Activated CD4-positive, alpha-beta T cell treated with anti-CD3 and anti-CD28 coated beads, Interleukin-2, amount 50 U/mL, for 16 hours (primary cell): ENCODE results near the gene INHBE.
"Not testable (repeated sequence)": the region's sequence is repeated elsewhere in the genome, so short reads cannot be mapped to it uniquely, and the experiment has no call there.

Source experiments
- DNase-seq: peaks from one replicate; pipeline ENCODE4 v3.0.0-alpha.2; 2020

Gene INHBE, protein sequence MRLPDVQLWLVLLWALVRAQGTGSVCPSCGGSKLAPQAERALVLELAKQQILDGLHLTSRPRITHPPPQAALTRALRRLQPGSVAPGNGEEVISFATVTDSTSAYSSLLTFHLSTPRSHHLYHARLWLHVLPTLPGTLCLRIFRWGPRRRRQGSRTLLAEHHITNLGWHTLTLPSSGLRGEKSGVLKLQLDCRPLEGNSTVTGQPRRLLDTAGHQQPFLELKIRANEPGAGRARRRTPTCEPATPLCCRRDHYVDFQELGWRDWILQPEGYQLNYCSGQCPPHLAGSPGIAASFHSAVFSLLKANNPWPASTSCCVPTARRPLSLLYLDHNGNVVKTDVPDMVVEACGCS

GRCh38 chr12:57454566-57455373 lies at the start of gene INHBE:
TSS of gene INHBE (plus strand) at chr12:57455307. CDS start at chr12:57455537, 230 bp downstream.
- no peak for DNase-seq

DNA sequence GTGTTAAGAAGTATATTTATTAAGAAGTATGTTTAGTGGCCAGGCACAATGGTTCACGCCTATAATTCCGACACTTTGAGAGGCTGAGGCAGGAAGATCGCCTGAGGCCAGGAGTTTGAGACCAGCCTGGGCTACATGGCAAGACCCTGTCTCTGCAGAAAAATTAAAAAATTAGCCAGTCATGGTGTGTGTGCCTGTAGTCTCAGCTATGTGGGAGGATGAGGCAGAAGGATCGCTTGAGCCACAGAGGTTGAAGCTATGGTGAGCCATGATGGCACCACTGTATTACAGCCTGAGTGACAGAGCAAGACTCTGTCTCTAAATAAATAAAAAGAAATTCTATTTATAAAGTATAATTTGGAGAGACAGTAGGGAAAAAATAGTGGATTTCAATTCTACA lies 44.6 kb upstream of the INHBE start:
- no peak for DNase-seq

DNA sequence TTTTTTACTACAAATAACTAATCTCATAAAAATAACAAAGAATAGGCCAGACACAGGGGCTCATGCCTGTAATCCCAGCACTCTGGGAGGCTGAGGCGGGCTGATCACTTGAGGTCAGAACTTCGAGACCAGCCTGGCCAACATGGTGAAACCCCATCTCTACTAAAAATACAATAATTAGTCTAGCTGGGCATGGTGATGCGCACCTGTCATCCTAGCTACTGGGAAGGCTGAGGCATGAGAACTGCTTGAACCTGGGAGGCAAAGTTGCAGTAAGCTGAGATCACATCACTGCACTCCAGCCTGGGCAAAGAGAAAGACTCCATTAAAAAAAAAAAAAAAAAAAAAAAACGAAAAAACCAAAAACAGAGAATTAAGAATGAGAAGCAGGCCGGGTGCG lies 40.9 kb upstream of the INHBE start:
- not testable (repeated sequence) for DNase-seq

DNA sequence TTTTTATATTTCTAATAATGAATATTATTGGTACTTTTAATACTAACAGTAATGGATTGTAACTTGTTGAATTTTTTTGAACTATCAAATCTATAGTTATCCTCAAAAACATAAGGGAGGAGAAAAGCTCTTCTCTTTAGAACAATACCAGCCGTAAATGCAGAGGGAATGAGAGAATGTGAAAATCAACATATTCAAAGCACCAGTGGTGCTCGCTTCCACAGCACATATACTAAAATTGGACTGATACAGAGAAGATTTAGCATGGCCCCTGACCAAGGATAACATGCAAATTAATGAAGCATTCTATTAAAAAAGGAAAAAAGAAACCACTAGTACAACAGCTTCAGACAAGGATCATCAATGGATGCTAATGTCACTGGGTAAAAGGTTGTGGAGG lies 40.0 kb upstream of the INHBE start:
- no peak for DNase-seq

- DNase-seq, result no peak
Measured at GRCh38 chr12:57416039-57416996, 38.8 kb upstream of the INHBE start.

GRCh38 chr12:57418255-57418654 lies 36.9 kb upstream of the INHBE start:
- DNase-seq, result no peak

- DNase-seq, result no peak
Measured at GRCh38 chr12:57419495-57419894, 35.6 kb upstream of the INHBE start.

DNA sequence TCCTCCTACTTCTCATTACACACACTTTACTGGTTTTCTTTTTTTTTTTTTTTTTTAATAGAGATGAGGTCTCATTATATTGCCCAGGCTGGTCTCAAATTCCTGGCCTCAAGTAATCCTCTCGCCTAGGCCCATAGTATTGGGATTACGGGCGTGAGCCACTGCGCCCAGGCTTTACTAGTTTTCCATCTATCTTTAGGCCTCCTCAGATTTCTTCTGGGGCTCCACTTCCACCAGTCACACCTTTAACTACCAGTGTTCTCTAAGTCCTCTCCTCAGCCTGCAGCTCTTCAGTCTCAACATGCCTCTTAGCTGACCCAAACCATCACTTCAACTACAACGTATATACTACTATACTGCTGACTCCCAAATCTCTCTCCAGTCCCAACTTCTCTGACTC lies 34.6 kb upstream of the INHBE start:
- DNase-seq, result no peak

- not testable (repeated sequence) for DNase-seq
Measured at GRCh38 chr12:57426948-57427347, 28.2 kb upstream of the INHBE start.

- DNase-seq, result no peak
Measured at GRCh38 chr12:57428965-57429364, 26.1 kb upstream of the INHBE start.

DNA sequence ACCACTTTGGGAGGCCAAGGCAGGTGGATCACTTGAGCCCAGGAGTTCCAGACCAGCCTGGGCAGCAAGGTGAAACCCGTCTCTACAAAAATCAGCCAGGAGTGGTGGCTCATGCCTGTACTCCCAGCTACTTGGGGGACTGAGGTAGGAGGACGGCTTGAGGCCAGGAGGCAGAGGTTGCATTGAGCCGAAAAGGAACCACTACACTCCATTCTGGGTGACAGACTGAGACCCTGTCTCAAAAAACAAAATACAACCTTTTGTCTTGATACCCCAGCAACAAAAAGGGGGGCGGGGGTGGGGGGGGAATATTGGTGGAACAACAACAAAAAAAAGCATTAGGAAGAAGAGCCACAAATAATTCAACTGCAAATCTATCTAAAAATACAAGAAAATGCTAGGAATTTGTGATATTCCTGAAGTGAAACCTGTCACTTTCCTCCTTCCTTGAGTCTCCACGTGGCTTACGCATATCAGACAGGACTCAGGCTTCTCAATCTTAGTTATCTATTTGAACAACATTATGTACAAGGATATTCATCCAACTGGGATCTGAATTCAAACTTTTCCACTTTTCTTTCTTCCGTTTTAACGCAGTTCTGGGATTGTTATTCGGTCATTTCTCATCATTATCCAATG lies 25.5 kb upstream of the INHBE start:
- no peak for DNase-seq

- DNase-seq, result no peak
Measured at GRCh38 chr12:57430112-57430930, 24.8 kb upstream of the INHBE start.

DNA sequence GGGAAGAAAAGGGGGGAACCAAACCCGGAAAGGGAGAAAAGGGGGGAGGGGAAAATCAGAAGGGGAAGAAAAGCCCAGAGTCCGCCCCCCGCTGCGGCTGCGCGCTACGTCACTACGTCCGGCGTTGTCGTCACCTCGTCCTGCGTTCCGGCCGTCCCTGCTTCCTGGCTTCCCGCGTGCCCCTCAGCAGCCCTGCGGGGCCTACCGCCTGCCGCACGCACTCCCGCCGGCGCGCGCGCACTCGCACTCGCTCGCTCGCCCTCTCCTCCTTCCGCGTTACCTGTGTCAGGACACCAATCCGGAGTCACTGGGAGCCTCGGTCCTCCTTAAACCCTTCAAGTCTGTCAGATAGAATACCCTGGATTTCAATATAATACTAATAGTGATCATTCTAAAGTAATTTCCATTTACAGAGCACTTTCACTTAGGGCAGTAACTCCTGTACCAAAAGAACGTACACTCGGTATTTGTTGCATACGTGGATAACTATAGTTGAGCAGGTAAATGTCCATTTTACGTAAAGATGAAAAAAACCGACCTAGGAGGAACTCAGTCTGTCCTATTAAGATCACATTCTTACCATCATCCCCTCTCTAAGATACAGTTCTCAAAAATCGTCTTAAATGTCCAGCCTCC lies 24.1 kb upstream of the INHBE start, which contains the start of gene R3HDM2:
TSS of gene R3HDM2 (minus strand) at position 113 of the 636 bp plus-strand sequence. CDS start 120,615 bp downstream, outside the sequence.
- peak; percentile 97 for DNase-seq

DNA sequence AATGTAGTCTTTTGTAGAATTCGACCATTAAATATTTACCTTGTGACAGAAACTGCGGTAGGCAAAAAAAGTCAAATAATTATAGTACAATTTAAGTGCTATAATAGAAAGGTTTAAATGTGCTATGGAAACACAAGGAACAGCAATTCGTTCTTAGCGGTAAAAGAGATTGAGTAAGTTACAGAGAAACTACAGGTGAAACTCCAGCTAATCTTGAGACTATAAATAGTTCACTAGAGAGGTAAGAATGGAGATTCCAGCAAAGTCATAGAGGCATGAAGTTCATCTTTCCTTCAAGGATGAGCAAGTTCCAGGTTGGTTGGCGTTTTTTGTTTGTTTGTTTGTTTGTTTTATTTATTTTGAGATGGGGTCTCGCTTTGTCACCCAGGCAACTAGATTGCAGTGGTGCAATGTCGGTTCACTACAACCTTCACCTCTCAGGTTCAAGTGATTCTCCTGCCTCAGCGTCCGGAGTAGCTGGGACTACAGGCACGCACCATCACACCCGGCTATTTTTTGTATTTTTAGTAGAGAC lies 23.4 kb upstream of the INHBE start:
- DNase-seq, result no peak

DNA sequence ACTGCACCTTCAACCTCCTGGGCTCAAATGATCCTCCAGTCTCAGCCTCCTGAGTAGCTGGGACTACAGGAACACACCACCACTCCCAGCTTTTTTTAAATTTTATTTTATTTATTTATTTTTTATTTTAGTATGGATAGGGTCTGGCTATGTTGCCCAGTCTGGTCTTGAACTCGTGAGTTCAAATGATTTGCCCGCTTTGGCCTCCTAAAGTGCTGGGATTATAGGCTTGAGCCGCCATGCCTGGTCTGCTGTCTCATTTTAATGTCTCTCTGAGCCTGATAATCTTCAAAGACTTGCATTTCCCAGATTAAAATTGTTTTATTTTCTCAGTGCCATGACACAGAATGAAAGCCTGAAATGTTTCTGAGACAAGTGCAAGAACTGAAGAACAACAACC lies 21.7 kb upstream of the INHBE start:
- DNase-seq, result no peak

- no peak for DNase-seq
Measured at GRCh38 chr12:57434517-57435223, 20.4 kb upstream of the INHBE start, which contains the start of gene INHBC. TSS of gene INHBC (plus strand) at chr12:57434784. CDS start at chr12:57434887, 103 bp downstream.

- DNase-seq, result no peak
Measured at GRCh38 chr12:57435293-57435692, 19.8 kb upstream of the INHBE start.

GRCh38 chr12:57438400-57438799 lies 16.7 kb upstream of the INHBE start:
- no peak for DNase-seq

- DNase-seq, result no peak
Measured at GRCh38 chr12:57439762-57440266, 15.3 kb upstream of the INHBE start.

DNA sequence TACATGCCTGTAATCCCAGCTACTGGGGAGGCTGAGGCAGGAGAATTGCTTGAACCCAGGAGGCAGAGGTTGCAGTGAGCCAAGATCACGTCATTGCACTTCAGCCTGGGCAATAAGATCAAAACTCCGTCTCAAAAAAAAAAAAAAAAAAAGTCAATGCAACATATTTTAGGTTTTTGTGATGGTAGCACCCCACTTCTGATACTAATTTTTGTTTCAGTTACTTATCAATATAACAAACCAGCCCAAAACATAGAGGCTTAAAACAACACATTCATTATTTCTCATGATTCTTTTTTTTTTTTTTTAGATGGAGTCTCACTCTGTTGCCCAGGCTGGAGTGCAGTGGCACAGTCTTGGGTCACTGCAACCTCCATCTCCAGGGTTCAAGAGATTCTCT lies 13.7 kb upstream of the INHBE start:
- not testable (repeated sequence) for DNase-seq
